ENCODE measurements around the gene SYT9. TPM values are rescaled to one million over a fixed set of nuclear protein-coding genes. Genes with fewer than 3 reads are reported as not detected.

SYT9 gene
- total and polyA plus RNA-seq, 4 donors, result 0.05 to 5.4 (median 2.6) TPM

GRCh38 chr11:7256943-7257342 is 5.2 kb downstream of the SYT9 start:
- DNase-seq (ENCODE audit: low spot score), result no peak
- Histone ChIP-seq H3K4me1 (ENCODE audit: control insufficient read depth in 4 of 4, insufficient read depth in 4 of 4, low read length in 3 of 4) (peaks cover 2 to 28% (median 18%) of the 10 kb centered on the region in 4 donors), H3K9ac (ENCODE audit: low read depth in 1 of 2, low read length in 2 of 2) (no peak overlapping the region), H3K9me3 (ENCODE audit: control insufficient read depth in 4 of 4, low read length in 3 of 4) (no peaks in the 10 kb centered on the region), H3K27me3 (ENCODE audit: control insufficient read depth in 4 of 4, insufficient read depth in 4 of 4, low read length in 3 of 4) (no peaks in the 10 kb centered on the region), H3K27ac (ENCODE audit: low read depth in 1 of 2, low read length in 2 of 2) (no peak overlapping the region), H3K4me3 (ENCODE audit: low read depth in 1 of 3, low read length in 3 of 3) (no peak overlapping the region), H3K36me3 (ENCODE audit: control insufficient read depth in 4 of 4, insufficient read depth in 3 of 4, low read depth in 1 of 4, low read length in 3 of 4) (no peaks in the 10 kb centered on the region)
- WGBS, result 13% methylated on average over 2 of the region's 2 CpGs
- TF ChIP-seq MAX (IDR thresholded peaks at IDR 0.05), result peak; percentile 62
- TF ChIP-seq YY1 (IDR thresholded peaks at IDR 0.05), result peak; percentile 65
- TF ChIP-seq SP1 (IDR thresholded peaks at IDR 0.05), result peak; percentile 70
- TF ChIP-seq JUND (IDR thresholded peaks at IDR 0.05), result peak; percentile 61 to 87
- TF ChIP-seq FOXA2 (IDR thresholded peaks at IDR 0.05), result peak; percentile 16
- TF ChIP-seq, protein P1, sequence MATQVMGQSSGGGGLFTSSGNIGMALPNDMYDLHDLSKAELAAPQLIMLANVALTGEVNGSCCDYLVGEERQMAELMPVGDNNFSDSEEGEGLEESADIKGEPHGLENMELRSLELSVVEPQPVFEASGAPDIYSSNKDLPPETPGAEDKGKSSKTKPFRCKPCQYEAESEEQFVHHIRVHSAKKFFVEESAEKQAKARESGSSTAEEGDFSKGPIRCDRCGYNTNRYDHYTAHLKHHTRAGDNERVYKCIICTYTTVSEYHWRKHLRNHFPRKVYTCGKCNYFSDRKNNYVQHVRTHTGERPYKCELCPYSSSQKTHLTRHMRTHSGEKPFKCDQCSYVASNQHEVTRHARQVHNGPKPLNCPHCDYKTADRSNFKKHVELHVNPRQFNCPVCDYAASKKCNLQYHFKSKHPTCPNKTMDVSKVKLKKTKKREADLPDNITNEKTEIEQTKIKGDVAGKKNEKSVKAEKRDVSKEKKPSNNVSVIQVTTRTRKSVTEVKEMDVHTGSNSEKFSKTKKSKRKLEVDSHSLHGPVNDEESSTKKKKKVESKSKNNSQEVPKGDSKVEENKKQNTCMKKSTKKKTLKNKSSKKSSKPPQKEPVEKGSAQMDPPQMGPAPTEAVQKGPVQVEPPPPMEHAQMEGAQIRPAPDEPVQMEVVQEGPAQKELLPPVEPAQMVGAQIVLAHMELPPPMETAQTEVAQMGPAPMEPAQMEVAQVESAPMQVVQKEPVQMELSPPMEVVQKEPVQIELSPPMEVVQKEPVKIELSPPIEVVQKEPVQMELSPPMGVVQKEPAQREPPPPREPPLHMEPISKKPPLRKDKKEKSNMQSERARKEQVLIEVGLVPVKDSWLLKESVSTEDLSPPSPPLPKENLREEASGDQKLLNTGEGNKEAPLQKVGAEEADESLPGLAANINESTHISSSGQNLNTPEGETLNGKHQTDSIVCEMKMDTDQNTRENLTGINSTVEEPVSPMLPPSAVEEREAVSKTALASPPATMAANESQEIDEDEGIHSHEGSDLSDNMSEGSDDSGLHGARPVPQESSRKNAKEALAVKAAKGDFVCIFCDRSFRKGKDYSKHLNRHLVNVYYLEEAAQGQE (IDR thresholded peaks at IDR 0.05), result peak; percentile 49
- TF ChIP-seq RAD21 (IDR thresholded peaks at IDR 0.05), result peak; percentile 18 to 28
- TF ChIP-seq ZBTB33 (IDR thresholded peaks at IDR 0.05), result peak; percentile 33
- TF ChIP-seq NR2F2 (IDR thresholded peaks at IDR 0.05), result no peak
- peak; percentile 46 for TF ChIP-seq HNF4G (IDR thresholded peaks at IDR 0.05)
- peak; percentile 88 to 95 for TF ChIP-seq HNF4A (conservative IDR thresholded peaks at IDR 0.05)
- no peak for TF ChIP-seq FOXA1 (IDR thresholded peaks at IDR 0.05)
- peak; percentile 53 to 83 for TF ChIP-seq RXRA (IDR thresholded peaks at IDR 0.05)
- TF ChIP-seq, protein P2, sequence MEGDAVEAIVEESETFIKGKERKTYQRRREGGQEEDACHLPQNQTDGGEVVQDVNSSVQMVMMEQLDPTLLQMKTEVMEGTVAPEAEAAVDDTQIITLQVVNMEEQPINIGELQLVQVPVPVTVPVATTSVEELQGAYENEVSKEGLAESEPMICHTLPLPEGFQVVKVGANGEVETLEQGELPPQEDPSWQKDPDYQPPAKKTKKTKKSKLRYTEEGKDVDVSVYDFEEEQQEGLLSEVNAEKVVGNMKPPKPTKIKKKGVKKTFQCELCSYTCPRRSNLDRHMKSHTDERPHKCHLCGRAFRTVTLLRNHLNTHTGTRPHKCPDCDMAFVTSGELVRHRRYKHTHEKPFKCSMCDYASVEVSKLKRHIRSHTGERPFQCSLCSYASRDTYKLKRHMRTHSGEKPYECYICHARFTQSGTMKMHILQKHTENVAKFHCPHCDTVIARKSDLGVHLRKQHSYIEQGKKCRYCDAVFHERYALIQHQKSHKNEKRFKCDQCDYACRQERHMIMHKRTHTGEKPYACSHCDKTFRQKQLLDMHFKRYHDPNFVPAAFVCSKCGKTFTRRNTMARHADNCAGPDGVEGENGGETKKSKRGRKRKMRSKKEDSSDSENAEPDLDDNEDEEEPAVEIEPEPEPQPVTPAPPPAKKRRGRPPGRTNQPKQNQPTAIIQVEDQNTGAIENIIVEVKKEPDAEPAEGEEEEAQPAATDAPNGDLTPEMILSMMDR (IDR thresholded peaks at IDR 0.05; ENCODE audit: low read depth, low read length, missing input control), result no peak

DNA sequence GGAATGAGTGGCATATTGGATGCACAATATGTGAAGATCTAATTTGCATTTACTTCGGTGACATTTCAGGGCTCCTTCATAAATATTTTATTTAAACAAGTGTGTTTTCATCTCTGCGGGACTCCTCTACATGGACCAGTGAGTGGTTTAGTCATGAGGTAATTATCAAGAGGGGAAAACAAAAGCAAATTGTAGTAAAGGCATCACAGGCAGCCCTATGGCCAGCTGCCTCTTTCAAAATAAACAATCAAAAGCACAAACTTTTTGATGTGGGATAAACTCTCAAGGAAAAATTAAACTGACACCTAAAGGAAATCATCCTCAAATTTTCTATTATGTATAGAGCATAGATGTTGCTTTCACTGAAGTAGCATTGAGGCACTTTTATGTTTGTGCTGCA is 6.0 kb downstream of the SYT9 start:
- Histone ChIP-seq H3K4me1 (ENCODE audit: control insufficient read depth in 4 of 4, insufficient read depth in 4 of 4, low read length in 3 of 4) (peaks cover 0 to 20% (median 13%) of the 10 kb centered on the region in 4 donors), H3K27ac (ENCODE audit: low read depth in 1 of 2, low read length in 2 of 2) (no peak overlapping the region), H3K9ac (ENCODE audit: low read depth in 1 of 2, low read length in 2 of 2) (no peak overlapping the region), H3K9me3 (ENCODE audit: control insufficient read depth in 4 of 4, low read length in 3 of 4) (no peaks in the 10 kb centered on the region), H3K36me3 (ENCODE audit: control insufficient read depth in 4 of 4, insufficient read depth in 3 of 4, low read depth in 1 of 4, low read length in 3 of 4) (no peaks in the 10 kb centered on the region), H3K4me3 (ENCODE audit: low read depth in 1 of 3, low read length in 3 of 3) (no peak overlapping the region), H3K27me3 (ENCODE audit: control insufficient read depth in 4 of 4, insufficient read depth in 4 of 4, low read length in 3 of 4) (no peaks in the 10 kb centered on the region)
- WGBS, result 82% methylated on average over 2 of the region's 2 CpGs
- TF ChIP-seq ZBTB33 (IDR thresholded peaks at IDR 0.05) (no peak), HNF4A (conservative IDR thresholded peaks at IDR 0.05) (no peak), RXRA (IDR thresholded peaks at IDR 0.05) (no peak), GABPA (IDR thresholded peaks at IDR 0.05 in 1 of 2, conservative IDR thresholded peaks at IDR 0.05 in 1 of 2) (no peak), HNF4G (IDR thresholded peaks at IDR 0.05) (no peak), MAX (IDR thresholded peaks at IDR 0.05) (no peak), SP1 (IDR thresholded peaks at IDR 0.05) (no peak)
- TF ChIP-seq, protein P1 (IDR thresholded peaks at IDR 0.05), result no peak
- no peak for DNase-seq (ENCODE audit: low spot score)

All from liver (tissue), 9 donors.